ENCODE measurements around the gene ARHGEF2.

GRCh38 chr1:155993595-155993994, 15.2 kb upstream of the ARHGEF2 start:
- TF ChIP-seq CTCF (conservative IDR thresholded peaks at IDR 0.05; ENCODE audit: low read length) = no peak
- no peak for TF ChIP-seq EZH2phosphoT487 (IDR thresholded peaks at IDR 0.05; ENCODE audit: borderline replicate concordance)
